GM18870 (cell line): ENCODE measurements around the gene THOC7.

ENCODE experiments used
- ATAC-seq: cut with Tn5 transposase; IDR thresholded peaks from one replicate; pipeline ENCODE4 v1.9.1; 2021; ENCODE audit warnings: moderate library complexity; ENCODE audit not compliant: unreplicated experiment

THOC7 gene

GRCh38 chr3:63845215-63845614 lies 18.4 kb downstream of the THOC7 start:
- no peak for ATAC-seq

- no peak for ATAC-seq
Observed at GRCh38 chr3:63842127-63842526, 21.5 kb downstream of the THOC7 start.

GRCh38 chr3:63841704-63842103 lies 21.9 kb downstream of the THOC7 start:
- no peak for ATAC-seq

GRCh38 chr3:63832395-63832794 lies 31.2 kb downstream of the THOC7 start:
- no peak for ATAC-seq

DNA sequence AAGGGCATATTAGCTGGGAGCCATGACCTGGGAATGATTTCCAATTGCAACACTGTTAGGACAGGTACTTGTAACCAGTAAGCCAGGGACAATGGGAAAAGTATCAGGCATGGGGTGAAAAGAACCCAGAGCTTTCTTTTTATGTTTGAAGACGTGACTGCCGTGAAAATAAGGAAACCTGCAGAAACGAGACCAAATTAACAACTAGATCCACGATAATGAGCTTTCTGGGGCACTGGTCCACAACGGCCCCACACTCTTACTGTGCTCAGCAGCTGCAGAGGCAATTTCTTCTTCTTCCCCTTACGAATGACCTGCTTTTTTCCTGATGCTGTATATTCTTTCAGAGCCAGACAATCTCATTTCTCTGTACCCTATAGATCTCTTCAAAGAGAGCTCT lies 33.1 kb downstream of the THOC7 start:
- ATAC-seq, result no peak

DNA sequence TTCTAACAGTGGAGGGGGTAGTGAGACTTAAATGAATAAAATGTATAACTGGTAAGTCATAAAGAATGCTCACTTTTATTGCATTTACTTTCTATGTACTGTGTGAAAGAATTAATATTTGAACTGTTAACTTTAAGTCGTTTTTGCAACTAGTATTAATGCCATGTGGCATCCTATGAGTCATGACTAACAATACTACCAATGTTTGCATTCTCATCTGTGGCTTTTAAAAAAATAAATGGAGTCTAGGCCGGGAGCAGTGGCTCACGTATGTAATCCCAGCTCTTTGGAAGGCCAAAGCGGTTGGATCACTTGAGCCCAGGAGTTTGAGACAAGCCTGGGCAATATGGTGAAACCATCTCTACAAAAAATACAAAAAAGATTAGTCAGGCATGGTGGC lies 39.3 kb downstream of the THOC7 start:
- ATAC-seq, result no peak

GRCh38 chr3:63819151-63819398 lies 44.5 kb downstream of the THOC7 start, which contains the start of gene C3orf49:
Gene C3orf49, plus strand, starts transcription at chr3:63819299. Its CDS starts 173 bp downstream, at chr3:63819472.
- no peak for ATAC-seq

DNA sequence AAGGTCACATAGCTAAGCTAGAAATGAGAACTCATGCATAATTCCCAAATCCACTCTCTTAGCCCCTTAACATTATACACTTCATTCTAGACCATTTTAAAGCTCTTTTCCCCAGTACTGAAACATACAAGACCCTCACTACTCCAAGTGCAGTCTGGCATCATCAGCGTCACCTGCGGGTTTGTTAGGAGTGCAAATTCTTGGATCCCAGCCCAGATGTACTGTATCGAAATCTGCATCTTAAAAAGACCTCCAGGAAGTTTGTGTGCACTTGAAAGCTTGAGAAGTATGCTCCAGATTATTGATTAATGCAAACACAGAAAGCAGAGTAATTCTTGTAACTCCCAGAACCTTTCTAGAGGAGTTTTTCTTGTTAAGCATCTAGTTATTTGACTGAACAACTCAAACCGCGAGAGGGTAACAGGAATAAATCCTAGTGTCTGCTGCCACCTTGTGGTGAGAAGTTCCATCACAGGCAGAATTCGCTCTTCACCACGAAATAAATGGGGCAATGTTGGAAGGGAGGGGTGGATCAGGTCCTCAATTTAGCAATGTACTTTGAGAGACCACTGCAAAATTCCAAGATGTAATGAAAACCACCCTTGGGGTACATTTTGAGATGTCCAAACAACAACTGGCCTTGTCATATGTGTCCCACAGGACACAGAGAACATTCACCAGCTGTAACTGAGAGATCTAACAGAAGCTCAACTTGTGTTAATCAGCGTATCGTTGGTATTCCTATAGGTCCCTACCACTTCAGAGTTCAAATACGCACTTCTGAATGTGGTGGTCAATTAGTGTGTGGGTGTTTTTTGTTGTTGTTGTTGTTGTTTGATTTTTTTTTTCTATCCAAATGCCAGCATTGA lies 45.1 kb downstream of the THOC7 start:
- no peak for ATAC-seq

DNA sequence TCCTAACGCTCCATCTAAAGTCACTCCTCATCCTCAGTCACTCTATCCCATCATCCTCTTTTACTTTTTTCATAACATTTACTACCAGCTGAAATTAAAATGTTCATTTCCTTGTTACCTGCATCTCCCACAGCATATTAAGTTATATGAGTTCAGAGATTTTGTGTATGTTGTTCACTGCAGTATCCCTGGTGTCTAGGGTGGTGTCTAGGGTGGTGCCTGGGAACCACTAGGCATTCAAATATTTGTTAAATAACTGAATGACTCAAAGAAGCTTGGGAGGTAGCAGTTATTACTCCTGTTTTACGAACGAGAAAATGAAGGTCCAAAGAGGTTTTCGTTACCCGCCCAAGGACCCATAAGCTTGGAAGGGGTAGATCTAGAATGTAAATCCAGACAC lies 46.4 kb downstream of the THOC7 start:
- no peak for ATAC-seq

DNA sequence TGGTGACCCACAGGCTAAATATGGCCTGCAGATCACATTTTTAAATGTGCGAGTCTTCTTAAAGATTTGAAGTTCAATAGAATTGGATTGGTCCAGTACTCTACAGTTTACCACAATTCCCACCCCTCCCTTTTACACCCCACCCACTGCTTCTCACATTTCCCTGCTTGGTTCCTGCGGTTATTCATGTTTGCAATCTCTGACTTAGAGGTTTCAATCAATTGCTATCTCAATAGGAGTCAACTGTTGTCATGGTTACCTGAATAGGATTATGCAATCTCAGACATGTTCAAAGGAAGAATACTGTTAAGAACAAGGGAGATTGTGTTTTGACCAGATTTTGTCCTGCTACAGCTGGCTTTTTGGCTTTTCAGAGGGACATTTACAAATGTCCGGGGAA lies 49.4 kb downstream of the THOC7 start:
- ATAC-seq, result no peak

- ATAC-seq, result no peak
Observed at GRCh38 chr3:63809607-63810006, 54.0 kb downstream of the THOC7 start.

GRCh38 chr3:63808633-63809032 lies 55.0 kb downstream of the THOC7 start:
- no peak for ATAC-seq

DNA sequence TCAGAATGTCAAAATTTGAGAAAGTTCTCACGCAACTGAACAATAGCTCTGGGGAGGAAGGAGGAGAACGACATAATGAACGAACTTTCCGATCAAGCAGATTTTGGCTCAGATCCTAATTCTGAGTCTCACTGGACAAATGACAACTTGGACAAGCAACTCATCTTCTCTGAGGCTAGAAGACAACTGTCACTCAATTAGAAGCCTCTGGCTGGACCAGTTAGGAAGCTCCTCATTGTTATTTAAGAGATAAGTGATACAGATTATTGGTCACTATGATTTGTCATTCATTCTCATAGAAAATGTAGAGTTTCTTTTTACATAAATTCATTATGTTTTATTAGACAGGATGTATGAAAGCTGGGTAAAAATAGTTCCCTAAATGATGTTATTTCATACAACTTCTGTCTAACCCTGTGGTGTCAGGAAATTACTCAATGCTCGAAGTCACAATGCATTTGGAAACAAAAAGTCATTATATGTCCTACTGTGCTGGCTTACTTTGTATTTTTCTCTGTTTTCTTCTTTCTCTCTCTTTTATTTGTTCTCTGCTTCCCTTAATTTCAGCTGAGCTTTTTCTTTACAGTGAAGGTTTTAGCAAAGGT lies 55.5 kb downstream of the THOC7 start:
- no peak for ATAC-seq

GRCh38 chr3:63803911-63804310 lies 59.7 kb downstream of the THOC7 start:
- no peak for ATAC-seq

- no peak for ATAC-seq
Observed at GRCh38 chr3:63800097-63800496, 63.5 kb downstream of the THOC7 start.

DNA sequence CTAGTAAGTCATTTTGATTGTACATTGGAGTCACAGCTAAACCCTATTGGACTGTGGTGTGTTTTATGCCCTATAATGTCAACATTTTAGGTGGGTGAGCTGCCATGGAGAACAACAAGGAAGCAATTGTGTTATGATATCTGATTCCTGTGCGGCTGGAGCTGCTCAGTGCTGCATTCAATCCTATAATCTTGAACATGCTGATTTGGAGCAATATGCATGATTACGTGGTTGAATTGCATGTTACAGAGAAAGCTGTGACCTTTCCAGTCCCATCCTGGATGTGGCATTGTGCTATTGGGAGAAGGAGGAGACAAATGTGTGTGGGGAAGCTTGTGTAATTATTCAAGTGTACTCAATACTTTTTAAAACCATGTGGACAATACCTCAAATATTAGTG lies 64.7 kb downstream of the THOC7 start:
- ATAC-seq, result no peak

DNA sequence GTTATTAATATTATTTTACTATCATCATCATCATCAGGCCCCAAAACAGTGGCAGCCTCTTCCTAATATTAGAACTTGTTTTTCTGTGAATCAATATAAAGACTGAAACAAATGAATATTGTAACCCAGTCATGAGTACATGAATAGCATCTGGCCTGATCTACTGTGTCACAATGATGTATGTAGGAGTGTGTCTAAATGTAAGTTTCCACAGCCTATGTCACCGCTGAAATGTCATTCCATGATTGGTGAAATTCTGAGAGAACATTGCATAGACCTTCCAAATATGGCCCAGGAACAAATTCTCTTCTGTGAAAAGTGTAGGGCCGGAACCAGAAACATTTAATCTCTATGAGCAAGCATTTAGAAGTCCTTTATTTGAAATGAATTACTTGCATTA lies 65.1 kb downstream of the THOC7 start:
- no peak for ATAC-seq

GRCh38 chr3:63795438-63795837 lies 68.2 kb downstream of the THOC7 start:
- ATAC-seq, result no peak

GRCh38 chr3:63791974-63792373 lies 71.6 kb downstream of the THOC7 start:
- ATAC-seq, result no peak
